Liver (tissue), 9 donors: ENCODE measurements around the gene TLK2. TPM values are rescaled to one million over a fixed set of nuclear protein-coding genes. Genes with fewer than 3 reads are reported as not detected.

Experiments
- DNase-seq: peaks from one replicate; pipeline ENCODE4 v3.0.0-alpha.2; 2017; ENCODE audit warnings: low spot score
- H3K27ac ChIP-seq, 2 donors: one replicate each; pipeline ENCODE4 v1.7.0; 2013; ENCODE audit warnings: inconsistent platforms in 2 of 2, low read length in 2 of 2, control low read depth in 1 of 2, low read depth in 1 of 2, mild to moderate bottlenecking in 1 of 2
- H3K27me3 ChIP-seq, 4 donors: one replicate each; pipeline versions ENCODE4 v1.6.1 to v1.7.0; 2013; ENCODE audit warnings: low read length in 3 of 4, inconsistent platforms in 1 of 4, mild to moderate bottlenecking in 1 of 4, moderate library complexity in 1 of 4; ENCODE audit not compliant: control insufficient read depth in 4 of 4, insufficient read depth in 4 of 4
- H3K36me3 ChIP-seq, 4 donors: one replicate each; pipeline versions ENCODE4 v1.6.1 to v1.7.0; 2013; ENCODE audit warnings: low read length in 3 of 4, mild to moderate bottlenecking in 3 of 4, low read depth in 1 of 4, moderate library complexity in 1 of 4; ENCODE audit not compliant: control insufficient read depth in 4 of 4, insufficient read depth in 3 of 4
- H3K4me1 ChIP-seq, 4 donors: one replicate each; pipeline versions ENCODE4 v1.6.1 to v1.7.0; 2013; ENCODE audit warnings: low read length in 3 of 4, mild to moderate bottlenecking in 3 of 4, moderate library complexity in 1 of 4; ENCODE audit not compliant: control insufficient read depth in 4 of 4, insufficient read depth in 4 of 4
- H3K4me3 ChIP-seq, 3 donors: one replicate each; pipeline versions ENCODE4 v1.6.1 to v1.7.0; 2013; ENCODE audit warnings: low read length in 3 of 3, control low read depth in 1 of 3, low read depth in 1 of 3, mild to moderate bottlenecking in 1 of 3
- H3K9ac ChIP-seq, 2 donors: one replicate each; pipeline ENCODE4 v1.7.0; 2013; ENCODE audit warnings: low read length in 2 of 2, mild to moderate bottlenecking in 2 of 2, moderate library complexity in 2 of 2, control low read depth in 1 of 2, low read depth in 1 of 2
- H3K9me3 ChIP-seq, 4 donors: one replicate each; pipeline versions ENCODE4 v1.6.1 to v1.7.0; 2013; ENCODE audit warnings: low read length in 3 of 4; ENCODE audit not compliant: control insufficient read depth in 4 of 4
- EGR1 ChIP-seq, 2 donors: IDR thresholded peaks; 2 replicates each; pipeline ENCODE4 v1.6.1; 2016 to 2018; ENCODE audit warnings: antibody characterized with exemption in 2 of 2, low read depth in 2 of 2
- FOXA1 ChIP-seq: IDR thresholded peaks from 2 replicates; pipeline ENCODE4 v1.6.1; 2016; ENCODE audit warnings: antibody characterized with exemption
- FOXA2 ChIP-seq: IDR thresholded peaks from 2 replicates; pipeline ENCODE4 v1.6.1; 2016; ENCODE audit warnings: antibody characterized with exemption
- GABPA ChIP-seq, 2 donors: IDR thresholded peaks in 1 of 2; conservative IDR thresholded peaks in 1 of 2; 2 replicates each; pipeline ENCODE4 v1.6.1; 2016; ENCODE audit warnings: antibody characterized with exemption in 2 of 2, mild to moderate bottlenecking in 1 of 2, moderate library complexity in 1 of 2
- HNF4A ChIP-seq, 2 donors: conservative IDR thresholded peaks; 2 replicates each; pipeline ENCODE4 v1.6.1; 2016; ENCODE audit warnings: antibody characterized with exemption in 2 of 2, mild to moderate bottlenecking in 2 of 2
- HNF4G ChIP-seq: IDR thresholded peaks from 2 replicates; pipeline ENCODE4 v1.6.1; 2016; ENCODE audit warnings: antibody characterized with exemption
- JUND ChIP-seq, 2 donors: IDR thresholded peaks; 2 replicates each; pipeline ENCODE4 v1.6.1; 2016; ENCODE audit warnings: antibody characterized with exemption in 2 of 2
- NR2F2 ChIP-seq: IDR thresholded peaks from 2 replicates; pipeline ENCODE4 v1.6.1; 2016; ENCODE audit warnings: antibody characterized with exemption
- RAD21 ChIP-seq, 2 donors: IDR thresholded peaks; 2 replicates each; pipeline ENCODE4 v1.6.1; 2016; ENCODE audit warnings: antibody characterized with exemption in 2 of 2, mild to moderate bottlenecking in 2 of 2
- RXRA ChIP-seq, 2 donors: IDR thresholded peaks; 2 replicates each; pipeline ENCODE4 v1.6.1; 2017 to 2018; ENCODE audit warnings: antibody characterized with exemption in 2 of 2, mild to moderate bottlenecking in 1 of 2
- SP1 ChIP-seq: IDR thresholded peaks from 2 replicates; pipeline ENCODE4 v1.6.1; 2018; ENCODE audit warnings: antibody characterized with exemption, mild to moderate bottlenecking
- TAF1 ChIP-seq: conservative IDR thresholded peaks from 2 replicates; pipeline ENCODE4 v1.6.1; 2016; ENCODE audit warnings: antibody characterized with exemption, mild to moderate bottlenecking
- YY1 ChIP-seq: IDR thresholded peaks from 2 replicates; pipeline ENCODE4 v1.6.1; 2016; ENCODE audit warnings: antibody characterized with exemption, mild to moderate bottlenecking
- WGBS: extraction: QIAGEN DNeasy Blood & Tissue Kit; methylation state at CpG from one replicate; pipeline ENCODE4 v1.1.7; 2013; 5-methylcytosine and 5-hydroxymethylcytosine counted together
- polyA plus RNA-seq, 2 donors: library from polyadenylated mRNA; stranded (reverse) in 1 of 2; unstranded in 1 of 2; fragments of 200-250 nt in 1 of 2; fragments of >200 nt in 1 of 2; fragmentation: Nextera tagmentation in 1 of 2; extraction: Ambion mirVana in 1 of 2; gene quantifications; one replicate each; pipeline versions ENCODE4 v1.2.1 to v1.2.3, GENCODE V29; 2013 to 2015
- total RNA-seq, 2 donors: library from RNA; depleted of rRNA; stranded (reverse); fragments of >200 nt; gene quantifications; one replicate each; pipeline ENCODE4 v1.2.3, GENCODE V29; 2014
- TF ChIP-seq, protein P1 (sequence below): IDR thresholded peaks from 2 replicates; pipeline ENCODE4 v1.6.1; 2016; ENCODE audit warnings: antibody characterized with exemption
- TF ChIP-seq, protein P2 (sequence below): IDR thresholded peaks from 2 replicates; pipeline ENCODE4 v1.6.1; 2016; ENCODE audit warnings: antibody characterized with exemption
- TF ChIP-seq, protein P3 (sequence below): IDR thresholded peaks from 2 replicates; pipeline ENCODE4 v1.6.1; 2016; ENCODE audit warnings: antibody characterized with exemption, mild to moderate bottlenecking
- TF ChIP-seq, protein P4 (sequence below): IDR thresholded peaks from 2 replicates; pipeline ENCODE4 v1.6.1; 2016; ENCODE audit warnings: antibody characterized with exemption
- TF ChIP-seq, protein P5 (sequence below): fragments of 150-350 bp; IDR thresholded peaks from 2 replicates; pipeline ENCODE4 v1.5.1; 2017; ENCODE audit warnings: improper control_type of control experiment, low read depth, low read length; ENCODE audit not compliant: missing input control
- donor health status: healthy.
- donor health status: healthy.
- donor health status: healthy.
- donor health status: healthy.
- donor health status: healthy.

The TLK2 gene
- total and polyA plus RNA-seq, 4 donors = 4.2 to 25.8 (median 14.8) TPM

DNA sequence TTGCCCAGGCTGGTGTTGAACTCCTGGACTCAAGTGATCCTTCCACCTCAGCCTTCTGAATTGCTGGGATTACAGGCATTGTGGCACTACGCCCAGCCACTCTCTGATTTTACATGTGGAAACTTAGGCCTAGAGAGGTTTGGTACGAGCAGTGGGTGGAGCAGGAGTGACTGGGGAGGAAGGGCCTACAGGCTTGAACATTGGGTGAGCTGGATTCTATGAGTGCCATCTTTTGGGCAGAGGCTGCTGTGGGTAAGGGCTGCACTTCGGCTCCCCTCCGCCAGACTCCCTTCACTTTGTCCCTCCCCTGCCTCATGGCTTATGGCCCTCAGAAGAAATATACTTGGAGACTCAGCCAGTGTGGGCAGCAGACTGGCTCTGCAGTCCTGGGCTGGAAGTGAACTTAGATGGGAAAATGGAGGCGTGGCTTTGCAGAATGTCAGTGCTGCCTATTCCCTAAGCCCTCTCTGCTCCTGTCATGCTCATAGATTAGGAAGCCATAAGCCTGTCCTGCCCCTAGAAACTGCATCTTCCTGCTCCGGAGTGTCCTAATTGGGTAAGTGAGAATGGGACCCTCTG is 139.4 kb downstream of the TLK2 start:
- H3K4me1 ChIP-seq = no peaks in the 10 kb centered on the region
- DNase-seq = no peak
- 88% methylated on average over 6 of the region's 6 CpGs for WGBS
- H3K36me3 ChIP-seq = peaks cover 1 to 7% (median 5%) of the 10 kb centered on the region in 4 donors
- no peak overlapping the region for H3K4me3 ChIP-seq
- TF ChIP-seq, protein P1, sequence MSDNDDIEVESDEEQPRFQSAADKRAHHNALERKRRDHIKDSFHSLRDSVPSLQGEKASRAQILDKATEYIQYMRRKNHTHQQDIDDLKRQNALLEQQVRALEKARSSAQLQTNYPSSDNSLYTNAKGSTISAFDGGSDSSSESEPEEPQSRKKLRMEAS = no peak
- TF ChIP-seq FOXA2 = no peak
- TF ChIP-seq SP1 = no peak
- TF ChIP-seq, protein P2, sequence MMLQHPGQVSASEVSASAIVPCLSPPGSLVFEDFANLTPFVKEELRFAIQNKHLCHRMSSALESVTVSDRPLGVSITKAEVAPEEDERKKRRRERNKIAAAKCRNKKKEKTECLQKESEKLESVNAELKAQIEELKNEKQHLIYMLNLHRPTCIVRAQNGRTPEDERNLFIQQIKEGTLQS = no peak
- no peak for TF ChIP-seq FOXA1
- no peak for TF ChIP-seq EGR1 (IDR thresholded peaks at IDR 0.05; ENCODE audit: low read depth in 2 of 2)
- no peak for TF ChIP-seq HNF4A (conservative IDR thresholded peaks at IDR 0.05)
- TF ChIP-seq NR2F2 = no peak
- TF ChIP-seq HNF4G = no peak
- no peak for TF ChIP-seq RAD21 (IDR thresholded peaks at IDR 0.05)
- no peak for TF ChIP-seq TAF1
- TF ChIP-seq GABPA (IDR thresholded peaks at IDR 0.05 in 1 of 2, conservative IDR thresholded peaks at IDR 0.05 in 1 of 2) = no peak
- no peak for TF ChIP-seq YY1
- TF ChIP-seq, protein P3, sequence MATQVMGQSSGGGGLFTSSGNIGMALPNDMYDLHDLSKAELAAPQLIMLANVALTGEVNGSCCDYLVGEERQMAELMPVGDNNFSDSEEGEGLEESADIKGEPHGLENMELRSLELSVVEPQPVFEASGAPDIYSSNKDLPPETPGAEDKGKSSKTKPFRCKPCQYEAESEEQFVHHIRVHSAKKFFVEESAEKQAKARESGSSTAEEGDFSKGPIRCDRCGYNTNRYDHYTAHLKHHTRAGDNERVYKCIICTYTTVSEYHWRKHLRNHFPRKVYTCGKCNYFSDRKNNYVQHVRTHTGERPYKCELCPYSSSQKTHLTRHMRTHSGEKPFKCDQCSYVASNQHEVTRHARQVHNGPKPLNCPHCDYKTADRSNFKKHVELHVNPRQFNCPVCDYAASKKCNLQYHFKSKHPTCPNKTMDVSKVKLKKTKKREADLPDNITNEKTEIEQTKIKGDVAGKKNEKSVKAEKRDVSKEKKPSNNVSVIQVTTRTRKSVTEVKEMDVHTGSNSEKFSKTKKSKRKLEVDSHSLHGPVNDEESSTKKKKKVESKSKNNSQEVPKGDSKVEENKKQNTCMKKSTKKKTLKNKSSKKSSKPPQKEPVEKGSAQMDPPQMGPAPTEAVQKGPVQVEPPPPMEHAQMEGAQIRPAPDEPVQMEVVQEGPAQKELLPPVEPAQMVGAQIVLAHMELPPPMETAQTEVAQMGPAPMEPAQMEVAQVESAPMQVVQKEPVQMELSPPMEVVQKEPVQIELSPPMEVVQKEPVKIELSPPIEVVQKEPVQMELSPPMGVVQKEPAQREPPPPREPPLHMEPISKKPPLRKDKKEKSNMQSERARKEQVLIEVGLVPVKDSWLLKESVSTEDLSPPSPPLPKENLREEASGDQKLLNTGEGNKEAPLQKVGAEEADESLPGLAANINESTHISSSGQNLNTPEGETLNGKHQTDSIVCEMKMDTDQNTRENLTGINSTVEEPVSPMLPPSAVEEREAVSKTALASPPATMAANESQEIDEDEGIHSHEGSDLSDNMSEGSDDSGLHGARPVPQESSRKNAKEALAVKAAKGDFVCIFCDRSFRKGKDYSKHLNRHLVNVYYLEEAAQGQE = no peak
- TF ChIP-seq RXRA (IDR thresholded peaks at IDR 0.05) = no peak
- TF ChIP-seq, protein P4, sequence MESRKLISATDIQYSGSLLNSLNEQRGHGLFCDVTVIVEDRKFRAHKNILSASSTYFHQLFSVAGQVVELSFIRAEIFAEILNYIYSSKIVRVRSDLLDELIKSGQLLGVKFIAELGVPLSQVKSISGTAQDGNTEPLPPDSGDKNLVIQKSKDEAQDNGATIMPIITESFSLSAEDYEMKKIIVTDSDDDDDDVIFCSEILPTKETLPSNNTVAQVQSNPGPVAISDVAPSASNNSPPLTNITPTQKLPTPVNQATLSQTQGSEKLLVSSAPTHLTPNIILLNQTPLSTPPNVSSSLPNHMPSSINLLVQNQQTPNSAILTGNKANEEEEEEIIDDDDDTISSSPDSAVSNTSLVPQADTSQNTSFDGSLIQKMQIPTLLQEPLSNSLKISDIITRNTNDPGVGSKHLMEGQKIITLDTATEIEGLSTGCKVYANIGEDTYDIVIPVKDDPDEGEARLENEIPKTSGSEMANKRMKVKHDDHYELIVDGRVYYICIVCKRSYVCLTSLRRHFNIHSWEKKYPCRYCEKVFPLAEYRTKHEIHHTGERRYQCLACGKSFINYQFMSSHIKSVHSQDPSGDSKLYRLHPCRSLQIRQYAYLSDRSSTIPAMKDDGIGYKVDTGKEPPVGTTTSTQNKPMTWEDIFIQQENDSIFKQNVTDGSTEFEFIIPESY = no peak
- TF ChIP-seq, protein P5, sequence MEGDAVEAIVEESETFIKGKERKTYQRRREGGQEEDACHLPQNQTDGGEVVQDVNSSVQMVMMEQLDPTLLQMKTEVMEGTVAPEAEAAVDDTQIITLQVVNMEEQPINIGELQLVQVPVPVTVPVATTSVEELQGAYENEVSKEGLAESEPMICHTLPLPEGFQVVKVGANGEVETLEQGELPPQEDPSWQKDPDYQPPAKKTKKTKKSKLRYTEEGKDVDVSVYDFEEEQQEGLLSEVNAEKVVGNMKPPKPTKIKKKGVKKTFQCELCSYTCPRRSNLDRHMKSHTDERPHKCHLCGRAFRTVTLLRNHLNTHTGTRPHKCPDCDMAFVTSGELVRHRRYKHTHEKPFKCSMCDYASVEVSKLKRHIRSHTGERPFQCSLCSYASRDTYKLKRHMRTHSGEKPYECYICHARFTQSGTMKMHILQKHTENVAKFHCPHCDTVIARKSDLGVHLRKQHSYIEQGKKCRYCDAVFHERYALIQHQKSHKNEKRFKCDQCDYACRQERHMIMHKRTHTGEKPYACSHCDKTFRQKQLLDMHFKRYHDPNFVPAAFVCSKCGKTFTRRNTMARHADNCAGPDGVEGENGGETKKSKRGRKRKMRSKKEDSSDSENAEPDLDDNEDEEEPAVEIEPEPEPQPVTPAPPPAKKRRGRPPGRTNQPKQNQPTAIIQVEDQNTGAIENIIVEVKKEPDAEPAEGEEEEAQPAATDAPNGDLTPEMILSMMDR = no peak
- no peak for TF ChIP-seq JUND (IDR thresholded peaks at IDR 0.05)
- no peaks in the 10 kb centered on the region for H3K27me3 ChIP-seq
- H3K9me3 ChIP-seq = no peaks in the 10 kb centered on the region
- H3K27ac ChIP-seq = no peak overlapping the region
- no peak overlapping the region for H3K9ac ChIP-seq
